ENCODE data around the gene TTLL13. TPM values are rescaled to one million over a fixed set of nuclear protein-coding genes. Genes with fewer than 3 reads are reported as not detected.

Gene TTLL13
- total RNA-seq, 2 experiments from 2014 or later, result 0.44 to 0.55 TPM

- ChIA-PET CTCF (interaction anchor here (0.7 kb wide), 1 partner anchor 10 kb away, joined by 3 read pairs; no protein-coding TSS in a partner anchor), POLR2A (no interaction called here)
These were observed 36.9 kb upstream of the TTLL13 start for GRCh38 chr15:90212221-90213098.

GRCh38 chr15:90213122-90213817, 36.1 kb upstream of the TTLL13 start:
- ChIA-PET CTCF (interaction anchor here (0.6 kb wide), 1 partner anchor 54 kb away, joined by 4 read pairs; no protein-coding TSS in a partner anchor), POLR2A (no interaction called here)

- ChIA-PET CTCF (interaction anchor here (0.6 kb wide), 1 partner anchor 54 kb away, joined by 4 read pairs; no protein-coding TSS in a partner anchor), POLR2A (no interaction called here)
These were observed 35.5 kb upstream of the TTLL13 start for GRCh38 chr15:90213818-90214204.

GRCh38 chr15:90214553-90215196, 34.7 kb upstream of the TTLL13 start:
- ChIA-PET CTCF (interaction anchor here (0.9 kb wide), 1 partner anchor 72 kb away, joined by 3 read pairs; no protein-coding TSS in a partner anchor), POLR2A (no interaction called here)

- POLR2A ChIA-PET, result no interaction called here
- CTCF ChIA-PET, result interaction anchor here (1.1 kb wide), 1 partner anchor 112 kb away, joined by 3 read pairs; no protein-coding TSS in a partner anchor
These were observed 31.5 kb upstream of the TTLL13 start for GRCh38 chr15:90217671-90218394.

GRCh38 chr15:90219421-90220141, 29.8 kb upstream of the TTLL13 start:
- CTCF ChIA-PET, result interaction anchor here (0.6 to 1.4 kb wide), 6 partner anchors 14 to 321 kb away, joined by 3 to 4 read pairs (median 3); no protein-coding TSS in a partner anchor
- POLR2A ChIA-PET, result no interaction called here

GRCh38 chr15:90221246-90221900, 28.0 kb upstream of the TTLL13 start:
- POLR2A ChIA-PET, result interaction anchor here (0.8 kb wide), 1 partner anchor 10 kb away, joined by 3 read pairs; no protein-coding TSS in a partner anchor
- CTCF ChIA-PET, result interaction anchor here (0.7 to 1.6 kb wide), 7 partner anchors 9 to 80 kb away, joined by 3 to 10 read pairs (median 4); partner anchors contain the start of genes CIB1 and GDPGP1

- ChIA-PET POLR2A (no interaction called here), CTCF (interaction anchor here (1.3 kb wide), 1 partner anchor 11 kb away, joined by 3 read pairs; no protein-coding TSS in a partner anchor)
These were observed 26.8 kb upstream of the TTLL13 start for GRCh38 chr15:90222547-90222946.

GRCh38 chr15:90223441-90224165, 25.8 kb upstream of the TTLL13 start:
- ChIA-PET CTCF (interaction anchor here (0.5 to 1.3 kb wide), 3 partner anchors 12 to 15 kb away, joined by 3 read pairs; no protein-coding TSS in a partner anchor), POLR2A (interaction anchor here (0.6 kb wide), 1 partner anchor 29 kb away, joined by 6 read pairs; no protein-coding TSS in a partner anchor)

GRCh38 chr15:90225047-90225446, 24.3 kb upstream of the TTLL13 start:
- ChIA-PET CTCF (no interaction called here), POLR2A (no interaction called here)

- ChIA-PET CTCF (interaction anchor here (0.6 kb wide), 1 partner anchor 104 kb away, joined by 4 read pairs; no protein-coding TSS in a partner anchor), POLR2A (no interaction called here)
These were observed 23.7 kb upstream of the TTLL13 start for GRCh38 chr15:90225504-90226234.

GRCh38 chr15:90227336-90227735, 22.0 kb upstream of the TTLL13 start:
- POLR2A ChIA-PET, result no interaction called here
- CTCF ChIA-PET, result interaction anchor here (0.6 kb wide), 1 partner anchor 12 kb away, joined by 3 read pairs; no protein-coding TSS in a partner anchor

- ChIA-PET CTCF (no interaction called here), POLR2A (no interaction called here)
These were observed 21.3 kb upstream of the TTLL13 start for GRCh38 chr15:90227816-90228772.

GRCh38 chr15:90228960-90229359, 20.4 kb upstream of the TTLL13 start:
- ChIA-PET POLR2A (no interaction called here), CTCF (no interaction called here)

- POLR2A ChIA-PET, result interaction anchor here (1.0 kb wide), 1 partner anchor 19 kb away, joined by 4 read pairs; the partner anchor contains the start of gene TTLL13
- CTCF ChIA-PET, result interaction anchor here (0.5 to 2.3 kb wide), 3 partner anchors 9 to 48 kb away, joined by 3 to 10 read pairs (median 5); no protein-coding TSS in a partner anchor
These were observed 19.3 kb upstream of the TTLL13 start for GRCh38 chr15:90230071-90230494.

Data from activated CD8-positive, alpha-beta memory T cell treated with anti-CD3 and anti-CD28 coated beads for 36 hours (primary cell).